A549 (cell line): Measurements from ENCODE around the gene TRIM8. TPM values are rescaled to one million over a fixed set of nuclear protein-coding genes. Genes with fewer than 3 reads are reported as not detected.

ENCODE experiments used
- ATAC-seq, 2 experiments: fragments of 200-7000 bp in 1 of 2; fragments of >200 bp in 1 of 2; cut with Nextera tagmentation in 1 of 2; cut with Tn5 transposase in 1 of 2; 3 replicates each; pipeline versions ENCODE4 v1.8.0 to v1.9.1; 2018 to 2020; ENCODE audit warnings: mild to moderate bottlenecking in 1 of 2, moderate library complexity in 1 of 2
- CTCF ChIA-PET: fragments of 300-600 bp; sonication (Branson Sonifier 250); formaldehyde crosslinking; extraction: SDS; loops from one replicate; lab custom pipeline; 2021; ENCODE audit warnings: antibody characterized with exemption, inconsistent platforms; lab: Yijun Ruan, JAX
- POLR2A ChIA-PET: fragments of 350-600 bp; formaldehyde crosslinking; extraction: SDS; loops from one replicate; lab custom pipeline; 2021; ENCODE audit warnings: antibody characterized with exemption, inconsistent platforms; lab: Yijun Ruan, JAX
- DNase-seq, 2 experiments: peaks; one replicate each; pipeline versions ENCODE4 v3.0.0 to v3.0.0-alpha.2; 2011 to 2016; ENCODE audit warnings: low read depth in 1 of 2, low spot score in 1 of 2
- FAIRE-seq: peaks from 2 replicates; lab custom pipeline; 2011; peaks lifted over from hg19 to GRCh38; lab: Jason Lieb, UNC
- H3K27ac ChIP-seq, 2 experiments: fragments of >200 bp; sonication (Bioruptor Twin); formaldehyde crosslinking; 3 replicates each; pipeline ENCODE4 v1.5.1; 2016 to 2017
- H3K4me1 ChIP-seq: fragments of >200 bp; sonication (Bioruptor Twin); formaldehyde crosslinking; 3 replicates; pipeline ENCODE4 v1.6.1; 2016
- H3K4me2 ChIP-seq: fragments of >200 bp; sonication (Bioruptor Twin); formaldehyde crosslinking; 3 replicates; pipeline ENCODE4 v1.6.1; 2016
- H3K4me3 ChIP-seq: fragments of >200 bp; sonication (Bioruptor Twin); formaldehyde crosslinking; 3 replicates; pipeline ENCODE4 v1.5.1; 2016
- H3K9me3 ChIP-seq: fragments of >200 bp; sonication (Bioruptor Twin); formaldehyde crosslinking; 3 replicates; pipeline ENCODE4 v1.6.1; 2016
- BHLHE40 ChIP-seq: IDR thresholded peaks from 2 replicates; pipeline ENCODE4 v1.6.1; 2012; ENCODE audit warnings: low read depth, low read length, inconsistent platforms
- CBX8 ChIP-seq: fragments of 200-600 bp; sonication (generic); IDR thresholded peaks from 2 replicates; pipeline ENCODE4 v1.6.1; 2016
- CEBPB ChIP-seq, 2 experiments: fragments of >200 bp in 1 of 2; sonication (Bioruptor Twin) in 1 of 2; formaldehyde crosslinking in 1 of 2; IDR thresholded peaks; 2 replicates each; pipeline ENCODE4 v1.6.1; 2012 to 2016
- CHD4 ChIP-seq: fragments of 200-600 bp; sonication (generic); IDR thresholded peaks from 2 replicates; pipeline ENCODE4 v1.6.1; 2016; ENCODE audit warnings: antibody characterized with exemption, mild to moderate bottlenecking, borderline replicate concordance
- E2F6 ChIP-seq: IDR thresholded peaks from 2 replicates; pipeline ENCODE4 v1.6.1; 2012; ENCODE audit warnings: low read depth, borderline replicate concordance
- EHF ChIP-seq: fragments of 250-450 bp; sonication (Bioruptor Pico); IDR thresholded peaks from 2 replicates; pipeline ENCODE4 v1.5.0; 2020; ENCODE audit warnings: mild to moderate bottlenecking
- EHMT2 ChIP-seq: fragments of 200-600 bp; sonication (generic); IDR thresholded peaks from 2 replicates; pipeline ENCODE4 v1.6.1; 2016; ENCODE audit warnings: antibody characterized with exemption, low read depth, mild to moderate bottlenecking, moderate library complexity
- EP300 ChIP-seq, 2 experiments: fragments of >200 bp; sonication (Bioruptor Twin); formaldehyde crosslinking; IDR thresholded peaks; 2 replicates in 1 of 2; 3 replicates in 1 of 2; pipeline ENCODE4 v1.6.1; 2016 to 2017
- ESRRA ChIP-seq: fragments of 150-350 bp; IDR thresholded peaks from 2 replicates; pipeline ENCODE4 v1.6.1; 2014; ENCODE audit warnings: mild to moderate bottlenecking, low read length, borderline replicate concordance
- GATA3 ChIP-seq: IDR thresholded peaks from 2 replicates; pipeline ENCODE4 v1.6.1; 2012; ENCODE audit warnings: borderline replicate concordance
- HEYL ChIP-seq: fragments of 250-450 bp; sonication (Bioruptor Pico); IDR thresholded peaks from 2 replicates; pipeline ENCODE4 v1.8.0; 2021; ENCODE audit warnings: mild to moderate bottlenecking, moderate library complexity
- HOXA7 ChIP-seq: fragments of 250-450 bp; sonication (Bioruptor Pico); IDR thresholded peaks from 2 replicates; pipeline ENCODE4 v1.5.0; 2020; ENCODE audit warnings: mild to moderate bottlenecking, moderate library complexity
- HOXB13 ChIP-seq: fragments of 250-450 bp; sonication (Bioruptor Pico); IDR thresholded peaks from 2 replicates; pipeline ENCODE4 v1.5.0; 2020; ENCODE audit warnings: low read depth, mild to moderate bottlenecking, moderate library complexity
- HOXB5 ChIP-seq: fragments of 250-450 bp; sonication (Bioruptor Pico); IDR thresholded peaks from 2 replicates; pipeline ENCODE4 v1.5.0; 2020; ENCODE audit warnings: mild to moderate bottlenecking, moderate library complexity
- JUN ChIP-seq, 2 experiments: fragments of >200 bp; sonication (Bioruptor Twin); formaldehyde crosslinking; IDR thresholded peaks; 2 replicates in 1 of 2; 3 replicates in 1 of 2; pipeline ENCODE4 v1.6.1; 2016 to 2017
- JUNB ChIP-seq: fragments of >200 bp; sonication (Bioruptor Twin); formaldehyde crosslinking; IDR thresholded peaks from 2 replicates; pipeline ENCODE4 v1.6.1; 2016
- KDM5A ChIP-seq: fragments of 200-600 bp; sonication (generic); IDR thresholded peaks from 2 replicates; pipeline ENCODE4 v1.6.1; 2016; ENCODE audit warnings: antibody characterized with exemption, mild to moderate bottlenecking
- MAFK ChIP-seq: fragments of 450-650 bp; IDR thresholded peaks from 2 replicates; pipeline ENCODE4 v1.6.1; 2014; ENCODE audit not compliant: partially characterized antibody
- MAZ ChIP-seq: fragments of 150-350 bp; IDR thresholded peaks from 2 replicates; pipeline ENCODE4 v1.6.1; 2014; ENCODE audit warnings: antibody characterized with exemption, low read depth, low read length, borderline replicate concordance
- MYC ChIP-seq: IDR thresholded peaks from 2 replicates; pipeline ENCODE4 v1.6.1; 2012; ENCODE audit warnings: mild to moderate bottlenecking, inconsistent platforms, low read length, improper control_type of control experiment, borderline replicate concordance
- PHF8 ChIP-seq: fragments of 200-600 bp; sonication (generic); IDR thresholded peaks from 2 replicates; pipeline ENCODE4 v1.6.1; 2016; ENCODE audit warnings: low read depth, mild to moderate bottlenecking, antibody characterized with exemption, moderate library complexity, borderline replicate concordance
- POLR2AphosphoS2 ChIP-seq: conservative IDR thresholded peaks from 2 replicates; pipeline ENCODE4 v1.6.1; 2012; ENCODE audit warnings: low read length, improper control_type of control experiment, inconsistent platforms
- RAD21 ChIP-seq, 2 experiments: fragments of >200 bp in 1 of 2; sonication (Bioruptor Twin) in 1 of 2; formaldehyde crosslinking in 1 of 2; IDR thresholded peaks in 1 of 2; conservative IDR thresholded peaks in 1 of 2; 2 replicates in 1 of 2; 3 replicates in 1 of 2; pipeline ENCODE4 v1.6.1; 2012 to 2018; ENCODE audit warnings: inconsistent platforms in 1 of 2
- RCOR1 ChIP-seq: fragments of 150-350 bp; IDR thresholded peaks from 2 replicates; pipeline ENCODE4 v1.6.1; 2014; ENCODE audit warnings: antibody characterized with exemption, low read length, low read depth
- RNF2 ChIP-seq: fragments of 200-600 bp; sonication (generic); IDR thresholded peaks from 2 replicates; pipeline ENCODE4 v1.6.1; 2016; ENCODE audit warnings: low read depth, mild to moderate bottlenecking, antibody characterized with exemption, moderate library complexity, borderline replicate concordance
- SMC3 ChIP-seq: fragments of >200 bp; sonication (Bioruptor Twin); formaldehyde crosslinking; IDR thresholded peaks from 3 replicates; pipeline ENCODE4 v1.6.1; 2018; ENCODE audit warnings: inconsistent platforms
- SREBF2 ChIP-seq: fragments of 450-650 bp; IDR thresholded peaks from 2 replicates; pipeline ENCODE4 v1.6.1; 2014; ENCODE audit warnings: mild to moderate bottlenecking, moderate library complexity
- USF2 ChIP-seq: fragments of 450-650 bp; IDR thresholded peaks from 2 replicates; pipeline ENCODE4 v1.6.1; 2014; ENCODE audit warnings: antibody characterized with exemption
- ZC3H11A ChIP-seq: fragments of 450-650 bp; IDR thresholded peaks from 2 replicates; pipeline ENCODE4 v1.6.1; 2014; ENCODE audit warnings: antibody characterized with exemption, mild to moderate bottlenecking
- ZFP36 ChIP-seq: fragments of 450-650 bp; IDR thresholded peaks from 2 replicates; pipeline ENCODE4 v1.6.1; 2014; ENCODE audit warnings: borderline replicate concordance; ENCODE audit not compliant: partially characterized antibody
- WGBS: methylation state at CpG from one replicate; pipeline ENCODE4 v1.1.6; 2017; ENCODE audit errors: missing lambda C conversion rate; 5-methylcytosine and 5-hydroxymethylcytosine counted together
- polyA plus RNA-seq, 4 experiments: library from polyadenylated mRNA; depleted of rRNA in 3 of 4; stranded (reverse); fragments of >200 nt; fragmentation: RNase III in 1 of 4; extraction: RNeasy Plus Mini Kit Qiagen cat#74134 plus additional on column Dnase treatment in 1 of 4; gene quantifications; 2 replicates in 3 of 4; 3 replicates in 1 of 4; pipeline ENCODE4 v1.2.3, GENCODE V29; 2011 to 2017
- TF ChIP-seq, protein P1 (sequence below): fragments of 200-600 bp; sonication (generic); IDR thresholded peaks from 2 replicates; pipeline ENCODE4 v1.6.1; 2016; ENCODE audit warnings: antibody characterized with exemption, mild to moderate bottlenecking, moderate library complexity
- TF ChIP-seq, protein P2 (sequence below): fragments of 150-350 bp; IDR thresholded peaks from 2 replicates; pipeline ENCODE4 v1.6.1; 2014; ENCODE audit warnings: low read depth, mild to moderate bottlenecking, low read length
- TF ChIP-seq, protein P3 (sequence below): fragments of 250-450 bp; sonication (Bioruptor Pico); IDR thresholded peaks from 2 replicates; pipeline ENCODE4 v1.5.0; 2020; ENCODE audit warnings: low read depth, mild to moderate bottlenecking, moderate library complexity

The TRIM8 gene
- polyA plus RNA-seq, 2 of the 4 experiments (the other 2 are of a cell fraction), result 22.8 to 32.5 TPM

DNA sequence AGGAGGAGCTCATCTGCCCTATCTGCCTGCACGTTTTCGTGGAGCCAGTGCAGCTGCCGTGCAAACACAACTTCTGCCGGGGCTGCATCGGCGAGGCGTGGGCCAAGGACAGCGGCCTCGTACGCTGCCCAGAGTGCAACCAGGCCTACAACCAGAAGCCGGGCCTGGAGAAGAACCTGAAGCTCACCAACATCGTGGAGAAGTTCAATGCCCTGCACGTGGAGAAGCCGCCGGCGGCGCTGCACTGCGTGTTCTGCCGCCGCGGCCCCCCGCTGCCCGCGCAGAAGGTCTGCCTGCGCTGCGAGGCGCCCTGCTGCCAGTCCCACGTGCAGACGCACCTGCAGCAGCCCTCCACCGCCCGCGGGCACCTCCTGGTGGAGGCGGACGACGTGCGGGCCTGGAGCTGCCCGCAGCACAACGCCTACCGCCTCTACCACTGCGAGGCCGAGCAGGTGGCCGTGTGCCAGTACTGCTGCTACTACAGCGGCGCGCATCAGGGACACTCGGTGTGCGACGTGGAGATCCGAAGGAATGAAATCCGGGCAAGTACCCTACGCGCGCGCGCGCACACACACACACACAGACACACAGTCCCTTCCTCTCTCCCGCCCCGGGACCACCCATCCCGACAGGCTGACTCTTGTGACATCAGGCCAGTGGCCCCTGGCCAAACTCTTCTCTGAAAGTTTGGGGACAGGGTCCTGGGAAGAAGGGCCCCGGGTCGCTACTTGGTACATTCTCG, 538 bp downstream of the TRIM8 start:
- POLR2A ChIA-PET, result interaction anchor here (0.9 to 2.5 kb wide), 7 partner anchors 11 to 273 kb away, joined by 3 to 15 read pairs (median 4); partner anchors contain the start of genes ACTR1A, ARL3, CNNM2 and SFXN2
- TF ChIP-seq HEYL (CRISPR knock-in tag), result no peak
- TF ChIP-seq MAFK, result no peak
- TF ChIP-seq CBX8, result no peak
- 0 out of 2 replicates have a peak, but pooled peaks have one; percentile 55 for TF ChIP-seq HOXB13 (CRISPR knock-in tag)
- no peak for TF ChIP-seq CHD4
- TF ChIP-seq POLR2AphosphoS2, result no peak
- TF ChIP-seq ZFP36, result no peak
- peak; percentile 95 for TF ChIP-seq E2F6
- peak; percentile 28 to 50; a peak in 3 of 5 replicates for TF ChIP-seq RAD21 (conservative IDR thresholded peaks at IDR 0.05 in 1 of 2, IDR thresholded peaks at IDR 0.05 in 1 of 2)
- TF ChIP-seq EP300 (IDR thresholded peaks at IDR 0.05), result no peak
- peak; percentile 51; the same call in 2 of the 3 replicates for TF ChIP-seq SMC3
- no peak; the same call in 1 of the 2 replicates for TF ChIP-seq PHF8
- TF ChIP-seq MAZ, result no peak
- TF ChIP-seq, protein P1, sequence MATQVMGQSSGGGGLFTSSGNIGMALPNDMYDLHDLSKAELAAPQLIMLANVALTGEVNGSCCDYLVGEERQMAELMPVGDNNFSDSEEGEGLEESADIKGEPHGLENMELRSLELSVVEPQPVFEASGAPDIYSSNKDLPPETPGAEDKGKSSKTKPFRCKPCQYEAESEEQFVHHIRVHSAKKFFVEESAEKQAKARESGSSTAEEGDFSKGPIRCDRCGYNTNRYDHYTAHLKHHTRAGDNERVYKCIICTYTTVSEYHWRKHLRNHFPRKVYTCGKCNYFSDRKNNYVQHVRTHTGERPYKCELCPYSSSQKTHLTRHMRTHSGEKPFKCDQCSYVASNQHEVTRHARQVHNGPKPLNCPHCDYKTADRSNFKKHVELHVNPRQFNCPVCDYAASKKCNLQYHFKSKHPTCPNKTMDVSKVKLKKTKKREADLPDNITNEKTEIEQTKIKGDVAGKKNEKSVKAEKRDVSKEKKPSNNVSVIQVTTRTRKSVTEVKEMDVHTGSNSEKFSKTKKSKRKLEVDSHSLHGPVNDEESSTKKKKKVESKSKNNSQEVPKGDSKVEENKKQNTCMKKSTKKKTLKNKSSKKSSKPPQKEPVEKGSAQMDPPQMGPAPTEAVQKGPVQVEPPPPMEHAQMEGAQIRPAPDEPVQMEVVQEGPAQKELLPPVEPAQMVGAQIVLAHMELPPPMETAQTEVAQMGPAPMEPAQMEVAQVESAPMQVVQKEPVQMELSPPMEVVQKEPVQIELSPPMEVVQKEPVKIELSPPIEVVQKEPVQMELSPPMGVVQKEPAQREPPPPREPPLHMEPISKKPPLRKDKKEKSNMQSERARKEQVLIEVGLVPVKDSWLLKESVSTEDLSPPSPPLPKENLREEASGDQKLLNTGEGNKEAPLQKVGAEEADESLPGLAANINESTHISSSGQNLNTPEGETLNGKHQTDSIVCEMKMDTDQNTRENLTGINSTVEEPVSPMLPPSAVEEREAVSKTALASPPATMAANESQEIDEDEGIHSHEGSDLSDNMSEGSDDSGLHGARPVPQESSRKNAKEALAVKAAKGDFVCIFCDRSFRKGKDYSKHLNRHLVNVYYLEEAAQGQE, result no peak
- no peak for TF ChIP-seq ESRRA
- no peak; the same call in 1 of the 2 replicates for TF ChIP-seq HOXB5 (CRISPR knock-in tag)
- 0 out of 2 replicates have a peak, but pooled peaks have one; percentile 72 for TF ChIP-seq MYC
- peak; percentile 52; the same call in 1 of the 2 replicates for TF ChIP-seq USF2
- TF ChIP-seq, protein P2, sequence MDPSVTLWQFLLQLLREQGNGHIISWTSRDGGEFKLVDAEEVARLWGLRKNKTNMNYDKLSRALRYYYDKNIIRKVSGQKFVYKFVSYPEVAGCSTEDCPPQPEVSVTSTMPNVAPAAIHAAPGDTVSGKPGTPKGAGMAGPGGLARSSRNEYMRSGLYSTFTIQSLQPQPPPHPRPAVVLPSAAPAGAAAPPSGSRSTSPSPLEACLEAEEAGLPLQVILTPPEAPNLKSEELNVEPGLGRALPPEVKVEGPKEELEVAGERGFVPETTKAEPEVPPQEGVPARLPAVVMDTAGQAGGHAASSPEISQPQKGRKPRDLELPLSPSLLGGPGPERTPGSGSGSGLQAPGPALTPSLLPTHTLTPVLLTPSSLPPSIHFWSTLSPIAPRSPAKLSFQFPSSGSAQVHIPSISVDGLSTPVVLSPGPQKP, result no peak
- TF ChIP-seq JUN (IDR thresholded peaks at IDR 0.05), result no peak; a peak in 1 of 5 replicates
- TF ChIP-seq EHF (CRISPR knock-in tag), result no peak
- TF ChIP-seq RCOR1, result 0 out of 2 replicates have a peak, but pooled peaks have one; percentile 36
- TF ChIP-seq SREBF2, result no peak
- no peak for TF ChIP-seq ZC3H11A
- no peak for TF ChIP-seq CEBPB (IDR thresholded peaks at IDR 0.05)
- no peak for TF ChIP-seq HOXA7 (CRISPR knock-in tag)
- peak; percentile 10; the same call in 1 of the 2 replicates for TF ChIP-seq BHLHE40
- TF ChIP-seq RNF2, result peak; percentile 95
- no peak for TF ChIP-seq JUNB
- no peak for TF ChIP-seq KDM5A
- TF ChIP-seq, protein P3, sequence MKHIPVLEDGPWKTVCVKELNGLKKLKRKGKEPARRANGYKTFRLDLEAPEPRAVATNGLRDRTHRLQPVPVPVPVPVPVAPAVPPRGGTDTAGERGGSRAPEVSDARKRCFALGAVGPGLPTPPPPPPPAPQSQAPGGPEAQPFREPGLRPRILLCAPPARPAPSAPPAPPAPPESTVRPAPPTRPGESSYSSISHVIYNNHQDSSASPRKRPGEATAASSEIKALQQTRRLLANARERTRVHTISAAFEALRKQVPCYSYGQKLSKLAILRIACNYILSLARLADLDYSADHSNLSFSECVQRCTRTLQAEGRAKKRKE (CRISPR knock-in tag), result 0 out of 2 replicates have a peak, but pooled peaks have one; percentile 8
- no peak for TF ChIP-seq EHMT2
- TF ChIP-seq GATA3, result no peak

More for the DNA sequence above, 538 bp downstream of the TRIM8 start:
- peak; percentile 68 to 90 for DNase-seq
- H3K4me2 ChIP-seq, result peak overlapping the region; percentile 99
- ATAC-seq, result peak; percentile 54 to 69
- CTCF ChIA-PET, result interaction anchor here (0.6 to 3.8 kb wide), 38 partner anchors 10 to 708 kb away, joined by 3 to 38 read pairs (median 4); partner anchors contain the start of genes ACTR1A, ARL3, SFXN2 and SUFU
- FAIRE-seq, result no peak
- H3K4me1 ChIP-seq, result peaks cover 17% of the 10 kb centered on the region
- H3K27ac ChIP-seq, result peak overlapping the region; percentile 98
- peak overlapping the region; percentile 94 for H3K4me3 ChIP-seq
- no peaks in the 10 kb centered on the region for H3K9me3 ChIP-seq
- under 1% methylated on average over 27 of the region's 62 CpGs for WGBS
